HG02885 (cell line): ENCODE data around the gene POLD4.

Source experiments
- ATAC-seq: cut with Tn5 transposase; IDR thresholded peaks from one replicate; pipeline ENCODE4 v1.9.1; 2021; ENCODE audit warnings: mild to moderate bottlenecking; ENCODE audit not compliant: unreplicated experiment, poor library complexity

POLD4 gene

DNA sequence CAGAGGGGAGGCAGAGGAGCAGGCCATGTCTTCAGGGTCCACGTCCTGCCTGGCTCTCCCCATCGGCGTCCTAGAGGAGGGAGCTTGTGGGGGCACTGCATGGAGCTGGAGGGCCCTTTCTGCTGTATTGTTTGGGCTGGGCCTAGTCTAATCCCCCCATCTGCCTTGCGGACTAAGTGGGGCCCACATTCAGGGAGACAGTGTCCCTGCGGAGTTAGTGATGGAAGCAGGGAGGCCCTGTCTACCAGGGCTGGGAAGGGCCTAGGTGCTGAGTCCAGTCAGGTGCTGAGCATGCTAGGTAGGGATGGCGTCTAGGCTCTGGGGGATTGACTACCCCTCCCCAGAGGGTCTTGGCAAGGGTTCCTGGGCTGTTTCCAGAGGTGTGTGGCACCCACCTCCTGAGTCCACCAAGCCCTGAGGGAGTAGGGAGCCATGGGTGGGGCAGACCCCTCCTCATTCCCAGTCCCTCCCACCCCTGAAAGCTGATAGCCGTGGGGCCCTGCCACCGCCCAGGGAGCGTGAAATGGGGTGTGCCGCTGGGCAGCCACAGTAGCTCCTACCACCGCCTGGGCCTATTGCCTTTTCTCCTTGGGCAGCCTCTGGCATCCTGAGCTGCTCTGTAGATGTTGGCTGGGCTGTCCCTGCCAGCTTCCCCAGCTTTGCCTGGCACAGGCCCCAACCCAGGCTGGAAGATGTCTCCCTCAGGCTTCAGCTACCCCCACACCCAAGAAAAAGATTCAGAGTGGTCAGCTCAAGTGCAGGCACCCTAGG, 1.9 kb upstream of the POLD4 start:
- ATAC-seq: no peak

DNA sequence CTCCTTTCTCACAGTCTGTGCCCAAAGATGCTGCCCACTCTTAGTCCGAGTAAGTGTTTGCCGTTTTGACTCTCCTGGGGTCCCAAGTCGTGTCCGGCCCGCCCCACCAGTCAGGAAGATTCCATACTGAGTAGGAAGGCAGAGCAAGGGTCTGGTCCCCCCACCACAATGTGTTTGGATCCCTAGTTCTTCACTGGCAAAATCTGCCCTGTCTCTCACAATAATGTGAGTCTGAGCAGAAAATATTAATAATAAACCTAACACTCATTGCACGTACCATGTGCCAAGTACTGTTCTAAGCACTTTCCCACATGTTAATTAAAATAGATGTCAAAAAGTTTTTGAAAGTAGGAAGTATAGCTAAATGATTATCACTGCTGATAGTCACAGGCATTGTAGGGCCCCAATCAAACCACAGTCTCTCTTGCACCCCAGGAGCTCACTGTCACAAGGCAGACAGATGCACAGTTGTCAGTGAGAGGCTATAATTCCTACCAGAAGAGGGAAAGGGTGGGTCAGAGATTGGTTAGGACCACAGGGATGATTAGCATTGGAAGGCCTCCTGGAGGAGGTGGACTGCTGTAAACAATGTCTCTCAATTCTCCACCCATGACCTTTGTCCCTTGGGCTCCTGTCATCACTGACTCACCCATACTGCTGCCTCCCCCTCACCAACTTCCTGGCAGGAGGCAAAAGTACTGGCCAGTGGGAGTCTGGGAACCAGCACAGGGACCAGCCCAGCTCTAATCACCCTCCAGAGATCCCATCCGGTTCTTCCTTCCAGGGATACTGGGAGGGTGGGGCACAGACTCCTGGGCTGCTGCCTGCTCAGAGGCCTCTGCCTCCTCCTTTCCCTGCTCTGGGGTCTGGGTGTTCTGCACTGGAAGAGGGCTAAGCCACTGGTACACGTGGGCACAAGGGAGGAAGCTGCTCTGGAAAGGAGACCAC, 1.0 kb upstream of the POLD4 start:
- no peak for ATAC-seq

DNA sequence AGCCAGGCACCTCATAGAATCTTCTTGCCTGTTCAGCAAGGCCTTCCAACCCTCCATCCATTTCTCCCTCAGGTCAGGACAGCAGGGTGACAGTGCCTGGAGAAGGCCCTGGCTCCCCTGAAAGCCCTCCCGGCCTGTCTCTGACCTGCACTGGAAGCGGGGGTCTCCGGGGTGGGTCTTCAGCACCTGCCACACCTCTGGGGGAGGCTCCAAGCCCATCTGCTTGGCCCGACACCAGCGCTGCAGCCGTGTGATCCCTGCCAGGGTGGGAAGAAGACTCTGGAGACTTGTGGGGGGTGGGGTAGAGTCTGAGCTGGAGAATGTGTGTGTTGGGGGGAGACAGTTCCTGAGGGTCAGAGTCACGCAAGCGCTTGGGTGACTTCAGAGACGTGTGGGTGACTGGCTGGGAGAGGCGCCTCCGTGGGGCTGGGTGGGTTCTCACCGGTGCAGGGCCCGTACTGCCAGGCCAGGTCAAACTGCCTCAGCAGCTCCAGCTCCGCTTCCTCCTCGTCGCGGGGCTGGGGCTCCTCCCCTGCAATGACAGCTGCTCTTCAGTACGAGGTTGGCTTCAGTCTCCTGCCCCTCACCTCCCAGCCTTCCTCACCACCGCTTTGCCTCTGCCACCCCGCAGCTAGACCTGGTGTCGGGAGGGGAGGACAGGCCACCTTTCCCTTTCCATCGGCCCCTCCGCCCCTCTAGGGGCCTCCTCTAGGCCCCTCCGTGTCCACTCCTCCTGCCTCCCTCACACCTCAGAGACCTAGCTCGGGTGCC, 615 bp downstream of the POLD4 start:
- peak; percentile 12 for ATAC-seq

- ATAC-seq: no peak
These were observed 1.9 kb downstream of the POLD4 start for GRCh38 chr11:67351275-67352005.

- ATAC-seq: no peak
These were observed 3.3 kb downstream of the POLD4 start for GRCh38 chr11:67349928-67350465.

DNA sequence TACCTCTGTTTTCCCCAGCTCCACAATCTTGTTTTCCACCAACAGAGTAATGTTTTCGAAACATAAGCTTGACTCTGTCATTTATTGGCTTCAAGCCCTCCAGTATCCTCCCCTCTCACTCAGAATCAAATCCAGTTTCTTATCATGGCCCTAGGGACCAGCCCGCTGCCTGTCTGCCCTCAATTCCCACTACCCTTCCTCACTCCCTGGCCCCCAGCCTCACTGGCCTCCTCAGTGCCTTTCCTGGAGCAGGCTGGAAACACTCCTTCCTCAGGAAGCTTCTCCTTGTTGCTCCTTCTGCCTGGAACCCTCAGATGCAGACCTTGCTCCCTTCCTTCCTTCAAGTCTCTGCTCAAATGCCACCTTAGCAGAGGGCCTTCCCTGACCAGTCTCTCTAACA, 3.9 kb downstream of the POLD4 start:
- ATAC-seq: no peak

- ATAC-seq: no peak
These were observed 4.3 kb downstream of the POLD4 start for GRCh38 chr11:67349036-67349435.

- no peak for ATAC-seq
These were observed 5.2 kb downstream of the POLD4 start for GRCh38 chr11:67347964-67348749.

DNA sequence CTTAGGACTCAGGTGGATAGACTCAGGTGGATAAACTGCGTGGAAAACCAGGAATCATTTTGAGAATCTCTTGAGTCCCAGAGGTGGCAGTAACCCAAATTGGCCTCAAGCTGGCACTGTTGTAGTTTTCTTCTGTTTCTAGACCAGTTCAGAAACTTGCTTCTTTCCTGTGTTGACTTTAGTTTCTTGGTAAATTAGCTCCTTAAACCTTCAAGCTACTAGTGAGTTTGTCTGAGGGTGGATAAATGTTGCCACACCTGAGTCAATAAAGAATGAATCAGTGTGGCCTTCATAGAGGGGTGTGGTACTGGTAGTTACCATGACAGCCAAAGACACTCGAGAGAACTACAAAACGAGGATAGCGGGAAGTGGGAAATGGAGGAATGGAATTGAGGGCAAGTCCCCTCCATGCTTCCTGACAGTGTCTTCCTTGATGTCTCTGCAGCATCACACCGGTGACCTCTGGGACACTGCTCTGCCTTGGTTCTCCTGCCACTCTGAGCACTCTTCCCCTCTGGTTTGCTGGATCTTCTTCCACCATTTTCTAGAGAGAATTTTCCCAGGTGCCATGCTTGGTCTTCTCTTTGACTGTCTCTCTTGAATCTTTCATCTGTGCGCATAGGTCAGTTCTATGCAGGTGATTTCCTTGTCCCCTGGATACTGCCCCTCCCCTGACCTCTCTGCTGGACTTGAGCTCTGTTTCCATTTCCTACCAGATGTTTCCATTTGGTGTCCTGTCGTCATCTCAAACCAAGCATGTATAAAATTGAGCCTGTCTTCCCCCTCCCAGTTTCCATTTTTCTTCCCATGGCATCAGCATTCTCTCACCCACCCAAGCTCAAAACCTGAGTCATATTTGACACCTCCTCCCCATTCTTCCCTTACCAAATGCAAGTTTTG, 7.2 kb downstream of the POLD4 start:
- no peak for ATAC-seq

GRCh38 chr11:67345247-67345919, 8.0 kb downstream of the POLD4 start:
- no peak for ATAC-seq

- ATAC-seq: no peak
These were observed 9.1 kb downstream of the POLD4 start for GRCh38 chr11:67344264-67344663.

- no peak for ATAC-seq
These were observed 16.1 kb downstream of the POLD4 start for GRCh38 chr11:67337257-67337656.

DNA sequence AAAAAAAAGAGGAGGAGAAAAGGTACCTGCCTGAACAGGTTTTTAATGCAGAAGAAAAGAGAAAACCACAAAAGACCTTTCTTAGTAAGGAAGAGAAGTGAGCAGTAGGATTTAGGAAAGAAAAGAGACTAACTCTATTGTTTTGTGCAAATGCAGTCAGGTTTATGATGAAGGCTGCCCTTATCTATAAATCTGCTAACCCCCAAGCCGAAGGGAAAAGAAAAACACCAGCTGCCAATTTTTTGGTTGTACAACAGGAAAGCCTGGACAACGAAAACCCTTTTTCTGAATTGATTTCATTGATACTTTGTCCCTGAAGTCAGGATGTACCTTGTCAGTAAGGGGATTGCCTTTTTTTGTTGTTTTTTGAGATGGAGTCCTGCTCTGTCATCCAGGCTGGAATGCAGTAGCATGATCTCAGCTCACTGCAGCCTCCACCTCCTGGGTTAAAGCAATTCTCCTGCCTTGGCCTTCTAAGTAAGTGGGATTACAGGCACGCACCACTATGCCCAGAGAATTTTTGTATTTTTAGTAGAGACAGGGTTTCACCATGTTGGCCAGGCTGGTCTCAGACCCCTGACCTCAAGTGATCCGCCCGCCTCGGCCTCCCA, 21.2 kb downstream of the POLD4 start:
- no peak for ATAC-seq

- ATAC-seq: no peak
These were observed 29.8 kb downstream of the POLD4 start for GRCh38 chr11:67323526-67323925.

DNA sequence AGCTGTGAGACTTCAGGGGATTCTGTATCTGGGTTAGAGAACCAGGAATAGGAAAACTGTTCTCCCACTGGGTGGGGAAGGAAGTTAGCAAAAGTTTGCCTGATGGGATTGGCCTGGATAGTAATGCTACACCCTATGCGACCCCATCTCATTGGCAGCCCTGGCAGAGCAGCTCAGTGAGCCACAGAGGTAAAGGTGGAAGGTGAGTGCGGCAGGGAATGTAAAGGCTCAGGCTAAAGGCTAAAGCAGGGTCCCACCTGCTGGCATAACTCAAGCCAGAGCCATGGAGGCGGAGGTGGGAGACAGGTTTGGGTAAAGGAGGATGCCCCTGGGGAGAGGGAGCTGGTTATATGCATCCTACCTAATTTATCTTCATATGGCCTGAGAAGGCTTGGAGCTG, 31.3 kb downstream of the POLD4 start:
- no peak for ATAC-seq

GRCh38 chr11:67321313-67321871, 32.0 kb downstream of the POLD4 start:
- no peak for ATAC-seq

GRCh38 chr11:67320691-67321090, 32.7 kb downstream of the POLD4 start:
- ATAC-seq: no peak
